ENCODE results near the gene TBCC. TPM values are rescaled to one million over a fixed set of nuclear protein-coding genes. Genes with fewer than 3 reads are reported as not detected.

Gene TBCC
- total and polyA plus RNA-seq, 9 donors, result 14.3 to 27.0 (median 16.1) TPM

DNA sequence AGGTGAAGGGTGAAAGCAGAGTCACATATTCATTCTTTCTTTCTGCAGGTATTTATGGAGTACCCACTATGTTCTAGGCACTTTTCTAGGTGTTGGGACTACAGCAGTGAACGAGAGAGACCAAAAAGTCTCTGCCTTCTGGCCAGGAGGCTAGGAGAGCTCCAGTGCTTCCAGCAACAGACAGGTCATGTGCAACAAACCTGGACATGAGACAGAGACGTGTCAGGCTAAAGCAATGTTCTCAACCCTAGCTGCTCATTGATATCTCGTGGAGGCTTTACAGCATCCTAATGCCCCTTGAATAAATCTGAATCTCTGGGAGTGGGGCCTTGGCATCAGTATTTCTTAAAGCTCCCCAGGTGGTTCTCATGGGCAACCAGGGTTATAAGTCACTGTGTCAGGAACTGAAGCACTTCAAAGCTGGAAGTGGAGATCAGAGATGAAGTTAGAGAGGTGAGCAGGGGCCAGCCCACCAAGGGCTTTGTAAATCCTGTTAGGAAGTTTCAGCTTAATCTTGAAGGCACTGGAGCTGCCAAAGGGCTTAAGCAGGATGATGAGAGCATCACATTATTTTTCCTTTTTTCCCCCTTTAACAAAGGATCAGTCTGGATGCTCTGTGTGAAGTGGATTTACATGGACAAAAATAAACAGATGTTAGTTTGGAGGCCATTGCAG, 13.0 kb upstream of the TBCC start:
- Histone ChIP-seq H3K27me3 (ENCODE audit: control insufficient read depth, insufficient read depth, low read length) (no peaks in the 10 kb centered on the region), H3K4me1 (ENCODE audit: control insufficient read depth, insufficient read depth, low read length) (no peaks in the 10 kb centered on the region), H3K9me3 (replicated peaks; ENCODE audit: control insufficient read depth, low read depth, low read length) (no peaks in the 10 kb centered on the region), H3K36me3 (ENCODE audit: control insufficient read depth, insufficient read depth, low read length) (peaks cover 11% of the 10 kb centered on the region), H3K27ac (ENCODE audit: low read length) (no peak overlapping the region), H3K4me3 (ENCODE audit: low read length) (no peak overlapping the region)
- WGBS (ENCODE audit: insufficient coverage), result 73% methylated on average over 3 of the region's 3 CpGs
- DNase-seq, result no peak

DNA sequence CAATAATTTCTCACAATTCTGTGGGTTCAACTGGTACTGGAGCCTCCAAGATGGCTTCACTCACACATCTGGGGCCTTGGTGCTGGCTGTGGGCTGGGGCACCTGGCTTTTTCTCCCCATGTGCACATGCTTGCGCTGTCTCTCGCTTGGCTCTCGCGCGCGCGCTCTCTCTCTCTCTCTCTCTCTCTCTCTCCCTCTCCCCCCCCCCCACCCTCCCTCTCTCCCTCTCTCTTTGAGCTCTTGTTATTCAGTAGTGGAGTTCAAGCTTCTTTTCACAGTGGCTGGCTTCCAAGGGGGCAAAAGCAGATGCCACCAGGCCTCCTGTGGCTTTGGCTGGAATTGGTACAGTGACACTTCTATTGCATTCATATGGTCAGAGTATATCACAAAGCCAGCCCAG, 10.8 kb upstream of the TBCC start:
- Histone ChIP-seq H3K4me3 (ENCODE audit: low read length) (no peak overlapping the region), H3K27ac (ENCODE audit: low read length) (no peak overlapping the region), H3K36me3 (ENCODE audit: control insufficient read depth, insufficient read depth, low read length) (peaks cover 11% of the 10 kb centered on the region), H3K27me3 (ENCODE audit: control insufficient read depth, insufficient read depth, low read length) (no peaks in the 10 kb centered on the region), H3K9me3 (replicated peaks; ENCODE audit: control insufficient read depth, low read depth, low read length) (no peaks in the 10 kb centered on the region), H3K4me1 (ENCODE audit: control insufficient read depth, insufficient read depth, low read length) (no peaks in the 10 kb centered on the region)
- no peak for DNase-seq
- WGBS (ENCODE audit: insufficient coverage), result no CpG with 5 or more reads among the region's 7 CpGs

DNA sequence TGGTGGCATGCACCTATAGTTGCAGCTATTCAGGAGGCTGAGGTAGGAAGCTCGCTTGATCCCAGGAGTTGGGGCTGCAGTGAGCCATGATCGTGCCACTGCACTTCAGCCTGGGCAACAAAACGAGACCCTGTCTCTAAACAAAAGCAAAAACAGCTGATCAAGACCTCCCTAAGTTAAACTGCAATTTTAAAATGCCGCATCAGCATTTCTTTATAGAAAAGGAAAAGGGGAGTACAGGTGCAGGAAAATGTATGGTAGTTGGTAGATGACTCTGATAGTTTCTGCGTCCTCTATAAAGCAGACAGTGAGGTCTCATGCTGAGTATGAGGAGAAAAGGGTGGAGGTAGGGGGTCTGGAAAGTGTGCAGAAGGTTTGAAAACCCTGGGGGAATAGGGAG, 8.9 kb upstream of the TBCC start:
- H3K36me3 ChIP-seq (ENCODE audit: control insufficient read depth, insufficient read depth, low read length), result peaks cover 11% of the 10 kb centered on the region
- H3K27me3 ChIP-seq (ENCODE audit: control insufficient read depth, insufficient read depth, low read length), result no peaks in the 10 kb centered on the region
- no peaks in the 10 kb centered on the region for H3K4me1 ChIP-seq (ENCODE audit: control insufficient read depth, insufficient read depth, low read length)
- no peak for DNase-seq
- no peaks in the 10 kb centered on the region for H3K9me3 ChIP-seq (replicated peaks; ENCODE audit: control insufficient read depth, low read depth, low read length)
- H3K27ac ChIP-seq (ENCODE audit: low read length), result no peak overlapping the region
- H3K4me3 ChIP-seq (ENCODE audit: low read length), result no peak overlapping the region
- 90% methylated on average over 2 of the region's 5 CpGs for WGBS (ENCODE audit: insufficient coverage)

DNA sequence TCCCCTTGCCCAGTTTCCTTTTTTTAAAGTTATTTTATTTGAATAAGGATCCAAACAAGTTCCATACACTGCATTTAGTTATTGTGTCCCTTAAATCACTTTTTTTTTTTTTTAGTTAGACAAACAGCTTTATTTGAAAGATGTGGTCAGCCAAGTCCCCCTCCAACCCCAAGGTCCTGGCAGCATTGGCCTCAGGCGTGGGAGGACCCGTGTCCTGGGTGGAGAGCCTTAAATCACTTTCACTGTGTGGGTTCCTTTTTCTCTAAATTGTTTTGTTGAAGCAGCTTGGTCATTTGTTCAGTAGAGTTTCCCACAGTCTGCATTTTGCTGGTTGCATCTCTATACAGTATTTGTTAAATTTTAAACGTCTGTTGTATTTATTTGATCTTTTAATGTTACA, 5.2 kb upstream of the TBCC start:
- Histone ChIP-seq H3K27ac (ENCODE audit: low read length) (no peak overlapping the region), H3K4me3 (ENCODE audit: low read length) (no peak overlapping the region), H3K36me3 (ENCODE audit: control insufficient read depth, insufficient read depth, low read length) (no peaks in the 10 kb centered on the region), H3K4me1 (ENCODE audit: control insufficient read depth, insufficient read depth, low read length) (peaks cover 4% of the 10 kb centered on the region), H3K27me3 (ENCODE audit: control insufficient read depth, insufficient read depth, low read length) (no peaks in the 10 kb centered on the region), H3K9me3 (replicated peaks; ENCODE audit: control insufficient read depth, low read depth, low read length) (no peaks in the 10 kb centered on the region)
- no CpG with 5 or more reads among the region's 3 CpGs for whole genome bisulfite sequencing (ENCODE audit: insufficient coverage)
- DNase-seq, result no peak

DNA sequence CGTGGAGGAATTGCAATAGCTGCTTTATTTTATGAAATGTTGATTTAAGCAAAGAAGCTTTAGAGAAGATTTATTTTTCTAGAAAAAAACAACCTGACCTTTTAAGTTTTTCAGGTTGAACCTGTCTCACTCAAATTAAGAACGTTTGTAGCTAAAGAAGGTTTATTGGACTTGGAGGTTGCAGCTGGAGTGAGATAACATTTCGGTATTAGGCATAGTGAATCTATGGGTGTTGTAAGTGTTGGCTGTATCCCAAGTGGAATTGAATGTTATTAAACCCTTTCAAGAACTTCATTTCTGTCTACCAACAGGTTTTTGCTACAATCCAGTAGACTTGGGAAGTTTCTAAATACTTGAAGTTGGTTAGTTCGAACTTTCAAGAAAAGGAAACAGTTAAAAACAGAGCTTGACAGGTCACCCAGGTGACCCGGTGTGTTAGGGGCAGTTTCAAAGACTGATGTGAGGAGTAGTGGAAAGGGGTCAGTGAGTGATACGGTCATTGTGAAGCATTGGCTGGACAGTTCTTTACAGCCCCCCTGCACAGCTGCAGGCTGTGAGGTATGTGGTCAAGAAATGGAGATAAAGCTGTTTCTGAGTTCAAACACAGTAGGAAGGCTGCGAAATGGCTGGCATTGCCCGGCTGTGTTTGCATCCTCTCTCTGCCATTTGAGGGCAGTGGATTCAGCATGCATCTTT, 2.4 kb upstream of the TBCC start:
- Histone ChIP-seq H3K4me3 (ENCODE audit: low read length) (no peak overlapping the region), H3K9me3 (replicated peaks; ENCODE audit: control insufficient read depth, low read depth, low read length) (no peaks in the 10 kb centered on the region), H3K36me3 (ENCODE audit: control insufficient read depth, insufficient read depth, low read length) (no peaks in the 10 kb centered on the region), H3K27ac (ENCODE audit: low read length) (no peak overlapping the region), H3K4me1 (ENCODE audit: control insufficient read depth, insufficient read depth, low read length) (peaks cover 17% of the 10 kb centered on the region), H3K27me3 (ENCODE audit: control insufficient read depth, insufficient read depth, low read length) (no peaks in the 10 kb centered on the region)
- 50% methylated on average over 5 of the region's 8 CpGs for WGBS (ENCODE audit: insufficient coverage)
- DNase-seq, result no peak

DNA sequence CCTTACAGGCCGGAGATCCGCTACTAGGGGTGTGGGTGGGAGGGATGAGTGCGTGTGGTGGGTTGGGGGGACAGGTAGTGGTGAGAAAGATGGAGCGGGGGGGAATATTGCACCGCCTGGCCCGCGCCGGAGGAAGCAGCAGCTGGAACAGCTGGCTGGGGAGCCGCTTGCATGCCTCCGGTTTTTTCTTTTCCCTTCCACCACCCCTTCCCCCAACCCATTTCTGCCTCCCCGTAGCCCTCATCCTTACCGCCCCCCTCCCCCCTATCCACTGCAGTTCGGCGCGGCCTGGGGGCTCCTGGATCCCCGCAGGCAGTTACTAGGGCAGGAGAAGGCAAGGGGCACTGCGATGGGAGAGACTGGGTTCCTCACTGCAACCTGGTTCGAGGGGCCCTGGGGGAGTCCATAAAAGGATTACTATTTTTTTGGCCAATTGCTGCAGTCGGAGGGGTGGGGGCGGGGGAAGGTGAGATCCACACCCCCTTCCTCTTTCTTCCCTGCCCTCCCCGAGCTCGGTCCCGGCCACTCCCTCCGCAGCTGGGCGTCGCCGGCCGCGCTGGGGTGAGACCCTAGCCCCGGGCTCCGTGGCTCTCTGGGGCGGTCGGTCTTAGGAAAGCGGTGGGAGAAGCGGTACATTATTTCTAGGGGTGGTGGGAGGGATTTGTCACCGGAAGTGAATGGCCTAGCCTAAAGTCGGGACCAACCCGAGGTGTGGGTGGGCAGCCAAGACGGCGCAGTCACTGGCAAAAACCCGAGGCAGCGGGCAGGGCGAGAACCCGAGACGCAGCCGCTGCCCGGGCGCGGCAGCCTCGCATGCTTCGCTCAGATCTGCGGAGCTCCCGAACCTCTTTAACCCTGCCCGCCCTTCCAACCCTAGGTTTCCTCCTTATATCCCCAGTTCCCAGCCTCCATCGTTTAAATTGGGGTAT, 824 bp upstream of the TBCC start:
- WGBS (ENCODE audit: insufficient coverage), result under 1% methylated on average over 25 of the region's 55 CpGs
- Histone ChIP-seq H3K27me3 (ENCODE audit: control insufficient read depth, insufficient read depth, low read length) (no peaks in the 10 kb centered on the region), H3K27ac (ENCODE audit: low read length) (peak overlapping the region; percentile 99), H3K36me3 (ENCODE audit: control insufficient read depth, insufficient read depth, low read length) (no peaks in the 10 kb centered on the region), H3K4me3 (ENCODE audit: low read length) (peak overlapping the region; percentile 84), H3K4me1 (ENCODE audit: control insufficient read depth, insufficient read depth, low read length) (peaks cover 17% of the 10 kb centered on the region), H3K9me3 (replicated peaks; ENCODE audit: control insufficient read depth, low read depth, low read length) (no peaks in the 10 kb centered on the region)
- peak; percentile 95 for DNase-seq

DNA sequence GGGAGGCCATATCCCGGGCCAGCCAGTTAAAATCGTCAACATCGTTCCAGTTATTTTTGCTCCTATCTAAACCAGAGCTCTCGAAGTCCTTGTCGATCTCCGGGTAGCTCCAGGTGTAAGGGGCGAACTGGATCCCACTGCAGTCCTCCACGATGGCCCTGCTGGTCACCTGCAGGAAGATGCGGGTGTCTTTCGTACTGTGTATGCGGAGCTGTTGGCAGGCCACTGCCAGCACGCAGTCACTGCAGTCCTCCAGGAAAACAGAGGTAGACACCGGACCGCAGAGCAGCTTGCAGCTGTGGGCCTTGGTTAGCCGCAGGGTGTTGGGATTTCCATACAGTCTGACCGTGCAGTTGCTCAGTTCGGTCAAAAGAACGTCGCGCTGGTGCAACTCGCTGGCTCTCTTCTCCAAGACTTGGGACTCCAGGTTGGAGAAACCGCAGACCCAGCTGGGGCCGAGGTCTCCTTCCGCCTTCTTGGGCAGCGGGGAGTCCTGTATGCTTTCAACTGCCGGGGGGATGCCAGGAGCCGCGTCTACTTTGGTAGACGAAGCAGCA, 742 bp downstream of the TBCC start:
- Histone ChIP-seq H3K27ac (ENCODE audit: low read length) (peak overlapping the region; percentile 98), H3K4me1 (ENCODE audit: control insufficient read depth, insufficient read depth, low read length) (peaks cover 17% of the 10 kb centered on the region), H3K36me3 (ENCODE audit: control insufficient read depth, insufficient read depth, low read length) (no peaks in the 10 kb centered on the region), H3K9me3 (replicated peaks; ENCODE audit: control insufficient read depth, low read depth, low read length) (no peaks in the 10 kb centered on the region), H3K27me3 (ENCODE audit: control insufficient read depth, insufficient read depth, low read length) (no peaks in the 10 kb centered on the region), H3K4me3 (ENCODE audit: low read length) (peak overlapping the region; percentile 90)
- peak; percentile 46 for DNase-seq
- WGBS (ENCODE audit: insufficient coverage), result under 1% methylated on average over 27 of the region's 29 CpGs

DNA sequence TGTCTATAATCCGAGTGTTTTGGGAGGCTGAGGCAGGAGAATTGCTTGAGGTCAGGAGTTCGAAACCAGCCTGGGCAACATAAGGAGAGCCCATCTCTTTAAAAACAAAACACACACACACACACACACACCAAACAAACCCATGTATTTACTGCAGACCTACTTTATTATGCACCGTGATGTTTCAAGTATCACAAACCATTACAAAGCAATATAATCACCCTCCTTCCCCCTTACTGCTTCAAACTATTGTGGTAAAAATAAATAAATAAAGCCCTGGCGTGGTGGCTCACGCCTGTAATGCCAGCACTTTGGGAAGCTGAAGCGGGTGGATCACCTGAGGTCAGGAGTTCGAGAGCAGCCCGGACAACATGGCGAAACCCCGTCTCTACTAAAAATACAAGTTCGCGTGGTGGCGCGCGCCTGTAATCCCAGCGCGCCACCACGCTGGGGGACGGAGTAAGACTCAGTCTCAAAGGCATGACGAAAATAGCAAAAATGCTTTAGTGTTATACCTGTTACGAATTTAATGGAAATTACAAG, 1.5 kb downstream of the TBCC start:
- Histone ChIP-seq H3K4me3 (ENCODE audit: low read length) (peak overlapping the region; percentile 90), H3K36me3 (ENCODE audit: control insufficient read depth, insufficient read depth, low read length) (no peaks in the 10 kb centered on the region), H3K4me1 (ENCODE audit: control insufficient read depth, insufficient read depth, low read length) (peaks cover 17% of the 10 kb centered on the region), H3K27me3 (ENCODE audit: control insufficient read depth, insufficient read depth, low read length) (no peaks in the 10 kb centered on the region), H3K9me3 (replicated peaks; ENCODE audit: control insufficient read depth, low read depth, low read length) (no peaks in the 10 kb centered on the region), H3K27ac (ENCODE audit: low read length) (peak overlapping the region; percentile 98)
- WGBS (ENCODE audit: insufficient coverage), result 65% methylated on average over 15 of the region's 21 CpGs
- no peak for DNase-seq

DNA sequence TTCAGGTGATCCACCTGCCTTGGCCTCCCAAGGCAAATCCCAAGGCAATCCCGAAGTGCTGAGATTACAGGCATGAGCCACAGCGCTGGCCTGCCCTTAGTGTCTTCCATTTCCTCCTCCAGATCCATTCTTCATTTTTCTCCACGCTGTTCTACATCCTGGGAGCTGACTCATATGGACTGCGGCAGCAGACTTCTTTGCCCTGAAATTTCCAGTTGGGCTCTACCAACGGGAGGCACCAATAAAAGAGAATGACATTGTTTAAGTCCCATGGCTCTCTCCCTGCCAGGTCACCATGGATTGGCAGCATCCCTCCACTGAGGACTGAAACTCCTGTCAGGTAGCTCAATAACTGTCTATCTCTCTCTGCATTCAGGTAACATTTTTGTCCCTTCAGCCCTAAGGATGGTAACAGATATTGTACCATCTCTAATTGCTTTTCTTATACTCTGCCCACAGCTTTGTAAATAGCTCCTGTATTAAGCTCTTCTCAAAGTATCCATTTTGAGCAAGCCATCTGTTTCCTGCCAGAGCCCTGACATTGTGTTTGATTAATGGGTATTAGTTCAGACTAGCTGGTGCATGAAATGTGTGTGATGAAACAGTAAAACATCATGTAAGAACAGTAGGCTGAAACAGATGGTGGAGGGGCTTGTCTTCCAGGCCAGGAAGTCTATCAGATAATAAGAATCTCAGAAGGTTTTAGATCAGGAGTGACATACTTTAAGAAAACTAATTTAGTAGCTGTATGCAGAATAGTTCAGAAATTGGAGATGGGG, 3.6 kb downstream of the TBCC start:
- peaks cover 14% of the 10 kb centered on the region for H3K4me1 ChIP-seq (ENCODE audit: control insufficient read depth, insufficient read depth, low read length)
- H3K27me3 ChIP-seq (ENCODE audit: control insufficient read depth, insufficient read depth, low read length), result peaks cover 4% of the 10 kb centered on the region
- no peak overlapping the region for H3K4me3 ChIP-seq (ENCODE audit: low read length)
- no peaks in the 10 kb centered on the region for H3K9me3 ChIP-seq (replicated peaks; ENCODE audit: control insufficient read depth, low read depth, low read length)
- no peak for DNase-seq
- 65% methylated on average over 5 of the region's 5 CpGs for WGBS (ENCODE audit: insufficient coverage)
- no peak overlapping the region for H3K27ac ChIP-seq (ENCODE audit: low read length)
- H3K36me3 ChIP-seq (ENCODE audit: control insufficient read depth, insufficient read depth, low read length), result no peaks in the 10 kb centered on the region
